Spinal cord (tissue), 10 donors: ENCODE results near the gene ALDH2. TPM values are rescaled to one million over a fixed set of nuclear protein-coding genes. Genes with fewer than 3 reads are reported as not detected.
A peak's percentile ranks its signal among the peaks of the same experiment; 100 is the strongest.

Source experiments
- DNase-seq, 6 donors: peaks; one replicate each; pipeline versions ENCODE4 v3.0.0 to v3.0.0-alpha.2; 2013 to 2015; ENCODE audit warnings: low spot score in 6 of 6, low read depth in 4 of 6
- H3K27ac ChIP-seq: one replicate; pipeline ENCODE4 v1.5.1; 2013; ENCODE audit warnings: low read depth, low read length, control low read depth
- H3K27me3 ChIP-seq: one replicate; pipeline ENCODE4 v1.6.1; 2013; ENCODE audit warnings: low read length; ENCODE audit not compliant: control insufficient read depth, insufficient read depth
- H3K36me3 ChIP-seq: one replicate; pipeline ENCODE4 v1.6.1; 2013; ENCODE audit warnings: low read length; ENCODE audit not compliant: control insufficient read depth, insufficient read depth
- H3K4me1 ChIP-seq: one replicate; pipeline ENCODE4 v1.6.1; 2013; ENCODE audit warnings: low read length; ENCODE audit not compliant: control insufficient read depth, insufficient read depth
- H3K4me3 ChIP-seq: one replicate; pipeline ENCODE4 v1.5.1; 2013; ENCODE audit warnings: low read depth, low read length, control low read depth
- H3K9me3 ChIP-seq: one replicate; pipeline ENCODE4 v1.6.1; 2013; ENCODE audit warnings: low read length; ENCODE audit not compliant: control insufficient read depth, insufficient read depth
- WGBS: methylation state at CpG from one replicate; pipeline ENCODE4 v1.1.5; 2013; ENCODE audit warnings: missing lambda C conversion rate; ENCODE audit not compliant: insufficient coverage; 5-methylcytosine and 5-hydroxymethylcytosine counted together
- polyA plus RNA-seq, 2 donors: library from polyadenylated mRNA; unstranded; fragments of 120-200 nt; gene quantifications; one replicate each; pipeline ENCODE4 v1.2.1, GENCODE V29; 2013; ENCODE audit not compliant: insufficient read length in 2 of 2
- small RNA-seq: library from RNA; depleted of rRNA; stranded (forward); fragments of <200 nt; gene quantifications from one replicate; pipeline ENCODE3, GENCODE V24; 2014; ENCODE audit warnings: low replicate concordance
- total RNA-seq, 2 donors: library from RNA; depleted of rRNA in 1 of 2; stranded (reverse); fragments of 120-200 nt in 1 of 2; fragments of >200 nt in 1 of 2; gene quantifications; one replicate each; pipeline versions ENCODE4 v1.2.3 to v1.2.4, GENCODE V29; 2013 to 2014
- donor health status: healthy.

ALDH2 gene
- total and polyA plus RNA-seq, 4 donors = 45.4 to 172 (median 108) TPM

GRCh38 chr12:111842556-111843396, 76.0 kb downstream of the ALDH2 start:
- 1% methylated on average over 26 of the region's 44 CpGs for WGBS
- peak overlapping the region; percentile 76 for H3K4me3 ChIP-seq
- no peaks in the 10 kb centered on the region for H3K9me3 ChIP-seq
- no peaks in the 10 kb centered on the region for H3K27me3 ChIP-seq
- H3K36me3 ChIP-seq = peaks cover 9% of the 10 kb centered on the region
- peaks cover 23% of the 10 kb centered on the region for H3K4me1 ChIP-seq
- H3K27ac ChIP-seq = peak overlapping the region; percentile 25
- no peak for DNase-seq

GRCh38 chr12:111846016-111846415, 79.3 kb downstream of the ALDH2 start:
- H3K27me3 ChIP-seq = no peaks in the 10 kb centered on the region
- WGBS = no CpG with 5 or more reads among the region's 2 CpGs
- no peak overlapping the region for H3K4me3 ChIP-seq
- H3K4me1 ChIP-seq = peaks cover 14% of the 10 kb centered on the region
- DNase-seq = peak in 1 of 6 donors; percentile 3
- peaks cover 9% of the 10 kb centered on the region for H3K36me3 ChIP-seq
- H3K9me3 ChIP-seq = no peaks in the 10 kb centered on the region
- no peak overlapping the region for H3K27ac ChIP-seq

GRCh38 chr12:111850526-111850925, 83.8 kb downstream of the ALDH2 start:
- H3K27ac ChIP-seq = no peak overlapping the region
- H3K9me3 ChIP-seq = no peaks in the 10 kb centered on the region
- WGBS = 83% methylated on average over 2 of the region's 2 CpGs
- no peaks in the 10 kb centered on the region for H3K4me1 ChIP-seq
- no peak overlapping the region for H3K4me3 ChIP-seq
- H3K27me3 ChIP-seq = no peaks in the 10 kb centered on the region
- H3K36me3 ChIP-seq = peaks cover 7% of the 10 kb centered on the region
- no peak for DNase-seq

- DNase-seq = no peak
- 80% methylated on average over 1 of the region's 2 CpGs for WGBS
- Histone ChIP-seq H3K36me3 (peaks cover 9% of the 10 kb centered on the region), H3K9me3 (no peaks in the 10 kb centered on the region), H3K4me3 (no peak overlapping the region), H3K27ac (no peak overlapping the region), H3K27me3 (no peaks in the 10 kb centered on the region), H3K4me1 (no peaks in the 10 kb centered on the region)
Measured at GRCh38 chr12:111858186-111858585, 91.5 kb downstream of the ALDH2 start.

GRCh38 chr12:111858778-111859177, 92.0 kb downstream of the ALDH2 start:
- Histone ChIP-seq H3K4me3 (no peak overlapping the region), H3K27me3 (no peaks in the 10 kb centered on the region), H3K36me3 (peaks cover 9% of the 10 kb centered on the region), H3K9me3 (no peaks in the 10 kb centered on the region), H3K27ac (no peak overlapping the region), H3K4me1 (no peaks in the 10 kb centered on the region)
- 92% methylated on average over 4 of the region's 7 CpGs for WGBS
- DNase-seq = no peak

GRCh38 chr12:111864913-111865312, 98.2 kb downstream of the ALDH2 start:
- WGBS = no CpG with 5 or more reads among the region's 1 CpG
- Histone ChIP-seq H3K9me3 (no peaks in the 10 kb centered on the region), H3K4me1 (no peaks in the 10 kb centered on the region), H3K27me3 (no peaks in the 10 kb centered on the region), H3K4me3 (no peak overlapping the region), H3K27ac (no peak overlapping the region), H3K36me3 (peaks cover 18% of the 10 kb centered on the region)
- no peak for DNase-seq

Small RNAs within 50 kb of the gene (small RNA-seq; reads per million reads assigned to genes)
- 0.16 reads per million for gene MIR6761

Other genes starting within 250 kb of the ALDH2 start
- 10 to 100 TPM; 51.7 to 63.8 TPM for gene ATXN2, start 167.6 kb upstream of the ALDH2 start, total RNA-seq
- 10 to 100 TPM; 85.0 to 99.2 TPM for gene ATXN2, start 167.6 kb upstream of the ALDH2 start, polyA plus RNA-seq
- 10 to 100 TPM; 20.3 to 25.8 TPM for gene BRAP, start 81.0 kb upstream of the ALDH2 start, total RNA-seq
- gene BRAP, start 81.0 kb upstream of the ALDH2 start, polyA plus RNA-seq = 10 to 100 TPM; 18.6 to 19.6 TPM
- 10 to 100 TPM; 16.4 to 22.4 TPM for gene ACAD10, start 80.9 kb upstream of the ALDH2 start, total RNA-seq
- gene ACAD10, start 80.9 kb upstream of the ALDH2 start, polyA plus RNA-seq = 10 to 100 TPM; 19.3 to 33.4 TPM
- 10 to 100 TPM; 39.1 to 54.8 TPM for gene MAPKAPK5, start 75.3 kb downstream of the ALDH2 start, total RNA-seq
- gene MAPKAPK5, start 75.3 kb downstream of the ALDH2 start, polyA plus RNA-seq = 10 to 100 TPM; 44.8 to 50.7 TPM
- 10 to 100 TPM; 22.2 to 23.2 TPM for gene TMEM116, start 246.2 kb downstream of the ALDH2 start, total RNA-seq
- 10 to 100 TPM; 12.3 to 13.3 TPM for gene TMEM116, start 246.2 kb downstream of the ALDH2 start, polyA plus RNA-seq
- gene ERP29, start 246.5 kb downstream of the ALDH2 start, total RNA-seq = 10 to 100 TPM; 41.0 to 95.7 TPM
- 100 to 1,000 TPM; 108 to 130 TPM for gene ERP29, start 246.5 kb downstream of the ALDH2 start, polyA plus RNA-seq